LNCaP clone FGC (cell line): ENCODE results near the gene SIGLEC8.

Experiments used
- DNase-seq: peaks from one replicate; pipeline ENCODE4 v3.0.0-alpha.2; 2011; ENCODE audit warnings: low read depth
- H3K4me3 ChIP-seq: 2 replicates; pipeline ENCODE4 v1.5.1; 2011; ENCODE audit warnings: mild to moderate bottlenecking, low read depth, low read length, control low read depth
- TF ChIP-seq, protein P1 (sequence below): IDR thresholded peaks from 2 replicates; pipeline ENCODE4 v1.5.1; 2012; ENCODE audit warnings: mild to moderate bottlenecking; ENCODE audit not compliant: control insufficient read depth, insufficient read depth; ENCODE audit errors: extremely low read depth

Gene SIGLEC8

GRCh38 chr19:51488491-51488890 is 30.2 kb upstream of the SIGLEC8 start:
- no peak overlapping the region for H3K4me3 ChIP-seq
- TF ChIP-seq, protein P1, sequence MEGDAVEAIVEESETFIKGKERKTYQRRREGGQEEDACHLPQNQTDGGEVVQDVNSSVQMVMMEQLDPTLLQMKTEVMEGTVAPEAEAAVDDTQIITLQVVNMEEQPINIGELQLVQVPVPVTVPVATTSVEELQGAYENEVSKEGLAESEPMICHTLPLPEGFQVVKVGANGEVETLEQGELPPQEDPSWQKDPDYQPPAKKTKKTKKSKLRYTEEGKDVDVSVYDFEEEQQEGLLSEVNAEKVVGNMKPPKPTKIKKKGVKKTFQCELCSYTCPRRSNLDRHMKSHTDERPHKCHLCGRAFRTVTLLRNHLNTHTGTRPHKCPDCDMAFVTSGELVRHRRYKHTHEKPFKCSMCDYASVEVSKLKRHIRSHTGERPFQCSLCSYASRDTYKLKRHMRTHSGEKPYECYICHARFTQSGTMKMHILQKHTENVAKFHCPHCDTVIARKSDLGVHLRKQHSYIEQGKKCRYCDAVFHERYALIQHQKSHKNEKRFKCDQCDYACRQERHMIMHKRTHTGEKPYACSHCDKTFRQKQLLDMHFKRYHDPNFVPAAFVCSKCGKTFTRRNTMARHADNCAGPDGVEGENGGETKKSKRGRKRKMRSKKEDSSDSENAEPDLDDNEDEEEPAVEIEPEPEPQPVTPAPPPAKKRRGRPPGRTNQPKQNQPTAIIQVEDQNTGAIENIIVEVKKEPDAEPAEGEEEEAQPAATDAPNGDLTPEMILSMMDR, result no peak

DNA sequence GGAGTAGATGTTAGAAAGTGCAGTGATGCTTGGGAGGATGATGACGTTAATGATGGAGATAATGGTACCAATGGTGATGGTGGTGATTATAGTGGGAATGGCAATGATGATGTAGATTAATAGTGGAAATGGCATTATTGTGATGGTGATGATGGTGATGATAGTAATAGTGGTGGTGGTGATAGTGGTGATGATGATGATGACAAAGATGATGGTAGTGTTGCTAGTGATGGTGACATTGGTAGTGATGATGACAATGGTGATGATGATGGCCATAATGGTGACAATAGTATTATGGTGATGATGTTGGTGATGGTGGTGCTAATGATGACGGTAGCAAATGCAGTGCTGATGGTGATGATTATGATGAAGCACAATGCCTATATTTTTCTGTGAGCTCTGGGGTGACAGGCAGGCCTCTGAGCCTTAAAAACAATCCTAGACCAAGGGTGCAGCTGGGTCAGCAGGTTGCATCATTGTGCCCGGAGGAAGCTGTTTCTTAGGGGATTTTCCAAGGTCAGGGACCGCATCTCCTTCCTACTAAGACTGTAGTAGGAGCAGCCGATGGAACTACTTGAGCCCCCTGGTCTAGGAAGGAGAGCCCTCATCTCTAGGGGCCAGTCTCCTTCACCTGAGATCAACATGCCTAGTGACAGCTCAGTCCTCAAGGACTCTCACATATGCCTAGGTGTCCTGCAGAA is 27.9 kb upstream of the SIGLEC8 start:
- TF ChIP-seq, protein P1, result no peak
- H3K4me3 ChIP-seq, result no peak overlapping the region
- no peak for DNase-seq

More at GRCh38 chr19:51488491-51488890, 30.2 kb upstream of the SIGLEC8 start:
- no peak for DNase-seq

GRCh38 chr19:51480590-51480989 is 22.3 kb upstream of the SIGLEC8 start:
- H3K4me3 ChIP-seq, result no peak overlapping the region
- peak; percentile 6 for DNase-seq
- TF ChIP-seq, protein P1, result no peak

DNA sequence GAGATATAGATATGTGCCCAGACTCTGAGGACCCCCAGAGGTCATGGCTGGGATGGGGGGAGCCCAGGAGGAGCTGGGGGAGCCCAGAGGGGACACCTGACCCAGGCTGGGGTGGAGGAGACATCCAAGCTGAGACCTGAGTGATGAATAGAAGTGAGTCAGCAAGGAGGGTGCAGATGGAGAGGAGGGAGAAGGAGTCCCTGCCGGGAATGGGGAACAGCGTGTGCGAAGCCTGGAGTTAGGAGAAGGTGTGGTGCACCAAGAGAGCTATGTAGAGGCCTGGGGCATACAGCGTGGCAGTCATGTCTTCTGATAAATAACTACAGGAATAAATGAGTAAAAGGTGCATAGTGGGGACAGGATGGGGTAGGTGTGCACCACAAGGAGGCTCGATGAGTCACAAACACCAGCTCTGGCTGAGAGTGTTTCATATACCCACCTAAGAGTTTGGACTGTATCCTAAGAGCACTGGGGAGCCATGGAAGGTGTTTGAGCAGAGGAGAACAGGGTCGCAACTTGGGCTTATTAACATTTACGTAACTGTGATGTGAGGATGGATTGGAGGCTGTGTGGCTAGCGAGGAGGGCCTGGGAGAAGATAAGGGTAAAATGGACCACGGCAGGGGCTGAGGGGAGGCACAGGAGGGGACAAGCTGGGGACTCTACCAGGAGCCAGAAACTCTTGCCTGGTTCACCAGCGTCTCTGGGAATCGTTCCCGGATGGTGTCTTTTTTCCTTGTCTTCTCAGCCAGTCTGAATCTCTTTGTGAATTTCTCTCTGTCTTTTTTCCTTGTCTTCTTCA is 21.5 kb upstream of the SIGLEC8 start:
- DNase-seq, result no peak
- no peak overlapping the region for H3K4me3 ChIP-seq
- TF ChIP-seq, protein P1, result no peak

- no peak within 1 kb of the TSS for H3K4me3 ChIP-seq
- TF ChIP-seq, protein P1, result no peak
- DNase-seq, result no peak
Observed at GRCh38 chr19:51478381-51479234, 20.4 kb upstream of the SIGLEC8 start, which contains the start of gene CEACAM18. CEACAM18 (plus strand) TSS chr19:51478539.

- H3K4me3 ChIP-seq, result no peak overlapping the region
- DNase-seq, result no peak
- TF ChIP-seq, protein P1, result no peak
Observed at GRCh38 chr19:51477344-51477743, 19.1 kb upstream of the SIGLEC8 start.
